H1 (cell line): ENCODE results near the gene JAKMIP2. TPM values are rescaled to one million over a fixed set of nuclear protein-coding genes. Genes with fewer than 3 reads are reported as not detected.

Experiments used
- CTCF ChIA-PET: fragments of 300-600 bp; sonication (Branson Sonifier 250); formaldehyde crosslinking; loops from one replicate; lab custom pipeline; 2021; ENCODE audit not compliant: partially characterized antibody; lab: Charles Lee
- POLR2A ChIA-PET: fragments of 300-600 bp; sonication (Branson Sonifier 250); formaldehyde crosslinking; loops from one replicate; lab custom pipeline; 2021; ENCODE audit warnings: inconsistent platforms; ENCODE audit not compliant: partially characterized antibody; lab: Charles Lee
- DNase-seq, 2 experiments: peaks; one replicate each; pipeline versions ENCODE4 v3.0.0 to v3.0.0-alpha.2; 2010 to 2022; ENCODE audit warnings: low spot score in 2 of 2, low read depth in 1 of 2, mixed read lengths in 1 of 2
- FAIRE-seq: peaks from 2 replicates; lab custom pipeline; 2011; peaks lifted over from hg19 to GRCh38; lab: Jason Lieb, UNC
- H2AFZ ChIP-seq: 2 replicates; pipeline ENCODE4 v1.8.1; 2012; ENCODE audit warnings: low read length, inconsistent platforms
- H2AK5ac ChIP-seq: 2 replicates; pipeline ENCODE4 v1.6.1; 2013; ENCODE audit warnings: low read depth, low read length
- H2BK120ac ChIP-seq: replicated peaks from 2 replicates; pipeline ENCODE3; 2013; ENCODE audit warnings: low read depth, low read length, inconsistent platforms
- H2BK12ac ChIP-seq: 2 replicates; pipeline ENCODE4 v1.6.1; 2013; ENCODE audit warnings: low read depth, low read length
- H2BK15ac ChIP-seq: 2 replicates; pipeline ENCODE4 v1.6.1; 2013; ENCODE audit warnings: low read length
- H2BK20ac ChIP-seq: 2 replicates; pipeline ENCODE4 v1.6.1; 2013; ENCODE audit warnings: low read length
- H2BK5ac ChIP-seq: 2 replicates; pipeline ENCODE4 v1.6.1; 2013; ENCODE audit warnings: low read depth, low read length
- H3K14ac ChIP-seq: 2 replicates; pipeline ENCODE4 v1.6.1; 2013; ENCODE audit warnings: inconsistent platforms; ENCODE audit not compliant: insufficient read length
- H3K18ac ChIP-seq: 2 replicates; pipeline ENCODE4 v1.6.1; 2013; ENCODE audit warnings: low read length; ENCODE audit errors: extremely low read depth
- H3K23ac ChIP-seq: 2 replicates; pipeline ENCODE4 v1.6.1; 2013; ENCODE audit warnings: inconsistent platforms; ENCODE audit not compliant: insufficient read length
- H3K23me2 ChIP-seq: 2 replicates; pipeline ENCODE4 v1.6.1; 2013; ENCODE audit warnings: low read depth, low read length
- H3K27ac ChIP-seq: 2 replicates; pipeline ENCODE4 v1.6.1; 2011; ENCODE audit warnings: low read depth, low read length, inconsistent platforms
- H3K27me3 ChIP-seq, 4 experiments: replicated peaks in 1 of 4; 1 replicate in 1 of 4; 2 replicates in 3 of 4; pipeline versions ENCODE4 v1.6.1 to v1.8.1; 2011 to 2013; ENCODE audit warnings: low read length in 3 of 4, mild to moderate bottlenecking in 3 of 4, inconsistent platforms in 2 of 4, mixed read lengths in 2 of 4, moderate library complexity in 1 of 4; ENCODE audit not compliant: control insufficient read depth in 3 of 4, insufficient read depth in 3 of 4; ENCODE audit errors: extremely low read depth in 1 of 4
- H3K36me3 ChIP-seq, 4 experiments: 2 replicates each; pipeline versions ENCODE4 v1.6.1 to v1.8.1; 2011 to 2013; ENCODE audit warnings: mild to moderate bottlenecking in 4 of 4, low read length in 3 of 4, moderate library complexity in 2 of 4, control low read depth in 1 of 4, inconsistent platforms in 1 of 4; ENCODE audit not compliant: insufficient read depth in 4 of 4, control insufficient read depth in 2 of 4
- H3K4ac ChIP-seq: replicated peaks from 2 replicates; pipeline ENCODE3; 2013; ENCODE audit warnings: low read length, low read depth, mixed read lengths, inconsistent platforms; ENCODE audit not compliant: insufficient read length
- H3K4me1 ChIP-seq, 4 experiments: replicated peaks in 1 of 4; 1 replicate in 1 of 4; 2 replicates in 3 of 4; pipeline versions ENCODE4 v1.6.1 to v1.8.1; 2011 to 2013; ENCODE audit warnings: low read length in 3 of 4, inconsistent platforms in 2 of 4, mixed read lengths in 1 of 4; ENCODE audit not compliant: insufficient read depth in 4 of 4, control insufficient read depth in 3 of 4
- H3K4me2 ChIP-seq, 2 experiments: 2 replicates each; pipeline versions ENCODE4 v1.6.1 to v1.8.1; 2011 to 2013; ENCODE audit warnings: low read depth in 2 of 2, low read length in 2 of 2, control low read depth in 1 of 2, inconsistent platforms in 1 of 2, mild to moderate bottlenecking in 1 of 2; ENCODE audit not compliant: insufficient read depth in 1 of 2
- H3K4me3 ChIP-seq, 4 experiments: fragments of 200-600, 300-600 bp in 1 of 4; sonication (generic), shearing (Covaris generic), sonication (Bioruptor Twin) in 1 of 4; 2 replicates each; pipeline versions ENCODE4 v1.5.1 to v1.8.1; 2011 to 2016; ENCODE audit warnings: low read length in 4 of 4, low read depth in 3 of 4, control low read depth in 2 of 4, inconsistent platforms in 2 of 4, mild to moderate bottlenecking in 2 of 4, mixed read lengths in 1 of 4, moderate library complexity in 1 of 4; ENCODE audit not compliant: insufficient read depth in 2 of 4; ENCODE audit errors: extremely low read depth in 1 of 4
- H3K56ac ChIP-seq: replicated peaks from 2 replicates; pipeline ENCODE3; 2013; ENCODE audit warnings: low read depth, mild to moderate bottlenecking, mixed read lengths, low read length, inconsistent platforms; ENCODE audit not compliant: insufficient read length
- H3K79me1 ChIP-seq: 2 replicates; pipeline ENCODE4 v1.6.1; 2013; ENCODE audit warnings: low read depth, low read length, control low read depth
- H3K79me2 ChIP-seq, 2 experiments: 2 replicates each; pipeline versions ENCODE4 v1.6.1 to v1.8.1; 2012 to 2013; ENCODE audit warnings: low read length in 2 of 2, mild to moderate bottlenecking in 2 of 2, inconsistent platforms in 1 of 2; ENCODE audit not compliant: insufficient read depth in 2 of 2, control insufficient read depth in 1 of 2
- H3K9ac ChIP-seq, 4 experiments: replicated peaks in 1 of 4; 1 replicate in 1 of 4; 2 replicates in 3 of 4; pipeline versions ENCODE4 v1.6.1 to v1.8.1; 2011 to 2013; ENCODE audit warnings: low read depth in 3 of 4, low read length in 3 of 4, control low read depth in 2 of 4, mild to moderate bottlenecking in 2 of 4, moderate library complexity in 2 of 4, inconsistent platforms in 1 of 4; ENCODE audit errors: extremely low read depth in 1 of 4
- H3K9me3 ChIP-seq, 2 experiments: 2 replicates each; pipeline versions ENCODE4 v1.6.1 to v1.8.1; 2012 to 2013; ENCODE audit warnings: mild to moderate bottlenecking in 2 of 2, moderate library complexity in 2 of 2, control low read depth in 1 of 2, inconsistent platforms in 1 of 2, low read depth in 1 of 2, low read length in 1 of 2, mixed read lengths in 1 of 2; ENCODE audit not compliant: insufficient read depth in 2 of 2
- H4K20me1 ChIP-seq, 2 experiments: replicated peaks in 1 of 2; 2 replicates each; pipeline versions ENCODE3 to v1.8.1; 2011 to 2013; ENCODE audit warnings: inconsistent platforms in 2 of 2, low read length in 2 of 2, mild to moderate bottlenecking in 1 of 2; ENCODE audit not compliant: insufficient read depth in 2 of 2, control insufficient read depth in 1 of 2
- H4K5ac ChIP-seq: 2 replicates; pipeline ENCODE4 v1.6.1; 2013; ENCODE audit warnings: low read length, low read depth, mixed read lengths, inconsistent platforms; ENCODE audit not compliant: insufficient read length
- H4K8ac ChIP-seq: 2 replicates; pipeline ENCODE4 v1.8.0; 2013; ENCODE audit warnings: mild to moderate bottlenecking, moderate library complexity, low read length, inconsistent platforms; ENCODE audit not compliant: insufficient read depth; ENCODE audit errors: extremely low read depth
- H4K91ac ChIP-seq: replicated peaks from 2 replicates; pipeline ENCODE3; 2013; ENCODE audit warnings: low read length, mixed read lengths, inconsistent platforms; ENCODE audit not compliant: insufficient read length
- CBX5 ChIP-seq: fragments of 300-800, 300-1000 bp; sonication (generic); IDR thresholded peaks from 2 replicates; pipeline ENCODE4 v1.7.1; 2016; ENCODE audit warnings: antibody characterized with exemption, low read length, low read depth
- WGBS, 2 experiments: shearing (Covaris generic) in 1 of 2; methylation state at CpG; one replicate each; pipeline versions ENCODE4 v1.1.6 to v1.1.7; 2013 to 2015; ENCODE audit warnings: low lambda C conversion rate in 2 of 2, mixed read lengths in 2 of 2, inconsistent platforms in 1 of 2, low coverage in 1 of 2, missing lambda C conversion rate in 1 of 2; ENCODE audit not compliant: insufficient replicate concordance in 2 of 2, insufficient coverage in 1 of 2, insufficient read length in 1 of 2; ENCODE audit errors: extremely low coverage in 1 of 2, missing lambda C conversion rate in 1 of 2; 5-methylcytosine and 5-hydroxymethylcytosine counted together
- polyA plus RNA-seq, 7 experiments: library from polyadenylated mRNA; depleted of rRNA in 3 of 7; stranded (reverse) in 5 of 7; unstranded in 2 of 7; fragments of >200 nt in 5 of 7; fragments of 200-250 nt in 2 of 7; gene quantifications; 1 replicate in 5 of 7; 2 replicates in 1 of 7; 4 replicates in 1 of 7; pipeline versions ENCODE4 v1.2.1 to v1.2.3, GENCODE V29; 2011 to 2013; ENCODE audit warnings: missing spikeins in 2 of 7, mixed read lengths in 2 of 7
- total RNA-seq: library from RNA; stranded (reverse); fragmentation: NEBNext Ultra II Directional; extraction: Animal tissue kit (Norgen Biotek cat#: 25700); gene quantifications from 2 replicates; pipeline ENCODE4 v1.2.1, GENCODE V29; 2021

The JAKMIP2 gene
- total and polyA plus RNA-seq, 2 of the 8 experiments (the other 6 are each of a cell fraction or from before 2014, with no cell fraction given) = 2.4 to 13.6 TPM

DNA sequence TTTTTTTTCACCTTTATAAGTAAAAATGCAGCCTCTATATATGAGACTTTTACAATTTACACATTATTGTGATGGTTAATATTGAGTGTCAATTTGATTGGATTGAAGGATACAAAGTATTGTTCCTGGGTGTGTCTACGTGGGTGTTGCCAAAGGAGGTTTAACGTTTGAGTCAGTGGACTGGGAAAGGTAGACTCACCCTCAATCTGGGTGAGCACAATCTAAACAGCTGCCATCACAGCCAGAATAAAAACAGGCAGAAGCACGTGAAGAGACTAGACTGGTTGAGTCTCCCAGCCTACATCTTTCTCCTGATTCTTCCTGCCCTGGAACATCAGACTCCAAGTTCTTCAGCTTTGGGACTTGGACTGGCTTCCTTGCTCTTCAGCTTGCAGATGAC, 139.9 kb downstream of the JAKMIP2 start:
- H3K79me2 ChIP-seq = no peaks in the 10 kb centered on the region
- no peak overlapping the region for H3K23ac ChIP-seq
- H2BK5ac ChIP-seq = no peak overlapping the region
- H2BK12ac ChIP-seq = no peak overlapping the region
- no peak overlapping the region for H3K56ac ChIP-seq
- no peak overlapping the region for H3K14ac ChIP-seq
- H2BK15ac ChIP-seq = no peak overlapping the region
- no peak overlapping the region for H4K5ac ChIP-seq
- H2BK20ac ChIP-seq = no peak overlapping the region
- ChIA-PET POLR2A (no interaction called here), CTCF (interaction anchor here (1.3 to 2.4 kb wide), 2 partner anchors 48 to 180 kb away, joined by 4 to 9 read pairs; no protein-coding TSS in a partner anchor)
- H3K27ac ChIP-seq = no peak overlapping the region
- no peak for TF ChIP-seq CBX5
- no peak overlapping the region for H3K9ac ChIP-seq
- no peak overlapping the region for H2AFZ ChIP-seq
- no peaks in the 10 kb centered on the region for H3K23me2 ChIP-seq
- H3K79me1 ChIP-seq = no peaks in the 10 kb centered on the region
- H3K4me2 ChIP-seq = no peak overlapping the region
- WGBS, 2 experiments = 93% methylated on average over 3 of the region's 3 CpGs; no CpG with 5 or more reads in 1 of the 2 experiments
- H3K9me3 ChIP-seq = no peaks in the 10 kb centered on the region
- no peak overlapping the region for H2AK5ac ChIP-seq
- FAIRE-seq = no peak
- H3K4me3 ChIP-seq = no peak overlapping the region
- no peak overlapping the region for H3K18ac ChIP-seq
- no peaks in the 10 kb centered on the region for H4K20me1 ChIP-seq
- H4K8ac ChIP-seq = no peak overlapping the region
- DNase-seq = no peak
- no peak overlapping the region for H2BK120ac ChIP-seq
- H3K36me3 ChIP-seq = peaks cover 3 to 81% (median 22%) of the 10 kb centered on the region in 4 experiments; a peak in 6 of 8 replicates
- H3K27me3 ChIP-seq = peaks cover 0 to 1% (median 0%) of the 10 kb centered on the region in 4 experiments; a peak in 1 of 7 replicates
- H4K91ac ChIP-seq = no peak overlapping the region
- H3K4me1 ChIP-seq = no peaks in the 10 kb centered on the region
- no peak overlapping the region for H3K4ac ChIP-seq
